Stimulated activated CD4-positive, alpha-beta T cell treated with anti-CD3 and anti-CD28 coated beads, TNF-alpha, amount 100 ng/mL, for 1 hour (primary cell): ENCODE data around the gene TRNAU1AP.

ENCODE experiments used
- DNase-seq, 3 donors: peaks; one replicate each; pipeline ENCODE4 v3.0.0-alpha.2; 2020; ENCODE audit warnings: low read depth in 3 of 3, low spot score in 1 of 3

Gene TRNAU1AP

DNA sequence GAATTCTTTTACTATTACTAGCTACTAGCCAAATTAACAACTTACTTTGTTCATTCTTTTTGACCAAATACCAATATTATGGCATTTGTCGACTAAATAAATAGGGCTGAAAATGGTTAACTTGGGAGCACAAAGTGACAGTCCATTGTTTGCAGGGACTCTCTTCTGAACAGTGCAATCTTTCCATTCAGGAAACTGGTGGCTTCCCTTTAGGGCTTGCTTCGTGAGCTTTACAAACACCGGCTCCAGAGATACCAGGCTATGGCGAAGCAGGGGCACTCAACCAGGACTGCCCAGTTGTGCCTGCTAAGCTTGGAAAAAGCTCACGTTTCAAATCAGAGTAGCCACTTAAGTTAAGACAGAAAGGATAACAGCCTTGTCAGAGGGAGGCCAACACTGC, 51.5 kb downstream of the TRNAU1AP start:
- DNase-seq, result no peak

DNA sequence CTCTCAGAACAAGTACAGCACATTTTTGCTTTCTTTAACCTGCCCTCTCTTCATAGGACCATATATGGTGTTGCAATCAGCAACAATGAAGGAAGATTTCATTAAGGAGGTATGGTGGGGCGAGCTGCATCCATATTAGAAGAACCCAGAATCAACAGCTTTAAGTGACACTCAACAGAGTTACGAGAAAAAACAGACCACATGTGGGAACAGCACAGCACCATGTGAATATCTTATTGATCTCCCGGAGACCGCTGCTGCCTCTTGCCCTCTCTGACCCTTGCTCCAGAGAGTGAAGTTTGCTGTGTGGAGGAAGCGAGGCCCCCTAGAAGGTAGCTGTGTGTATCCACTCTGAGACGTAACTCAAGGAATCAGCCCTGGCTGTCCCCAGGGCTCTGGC, 52.1 kb downstream of the TRNAU1AP start:
- DNase-seq, result no peak

DNA sequence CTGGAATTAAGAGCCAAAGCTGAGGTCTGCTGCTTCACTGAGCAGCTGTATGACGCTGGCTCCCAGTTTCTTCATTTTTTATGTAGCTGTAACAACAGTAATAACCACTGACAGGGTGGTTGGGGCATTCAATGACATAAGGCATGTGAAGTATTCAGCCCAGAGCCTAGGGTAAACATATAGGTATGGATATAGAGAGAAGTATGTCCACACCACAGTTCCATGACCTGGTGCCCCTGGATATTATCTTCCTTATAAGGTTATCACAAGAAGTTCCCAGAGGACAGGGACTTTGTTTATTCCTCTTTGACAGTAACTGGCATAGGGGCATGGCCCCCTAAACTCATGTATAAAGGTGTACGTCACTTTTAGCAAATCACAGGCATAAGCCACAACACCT, 53.9 kb downstream of the TRNAU1AP start:
- DNase-seq, result no peak

DNA sequence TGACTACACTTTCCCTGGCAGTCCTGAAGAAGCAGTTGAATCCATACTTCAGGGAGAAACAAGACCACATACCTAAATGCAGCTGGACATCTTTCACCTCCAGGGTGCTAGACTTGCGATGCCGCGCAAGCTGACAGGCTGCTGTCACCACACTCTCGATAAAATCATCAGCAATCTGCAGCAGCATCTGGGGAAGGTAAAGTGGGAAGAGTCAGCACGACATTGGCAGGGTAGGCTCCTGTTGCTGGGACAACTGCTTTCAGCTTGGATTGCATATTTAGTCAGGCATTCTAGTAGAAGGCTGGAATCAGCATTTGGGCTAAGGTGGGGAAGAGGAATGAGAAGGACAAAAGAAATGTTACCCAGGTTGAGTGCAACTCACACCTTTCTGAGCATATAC, 60.3 kb downstream of the TRNAU1AP start:
- no peak for DNase-seq
